ENCODE data around the gene MSMB.
"Not testable (repeated sequence)": the region's sequence is repeated elsewhere in the genome, so short reads cannot be mapped to it uniquely, and the experiment has no call there.

MSMB gene

DNA sequence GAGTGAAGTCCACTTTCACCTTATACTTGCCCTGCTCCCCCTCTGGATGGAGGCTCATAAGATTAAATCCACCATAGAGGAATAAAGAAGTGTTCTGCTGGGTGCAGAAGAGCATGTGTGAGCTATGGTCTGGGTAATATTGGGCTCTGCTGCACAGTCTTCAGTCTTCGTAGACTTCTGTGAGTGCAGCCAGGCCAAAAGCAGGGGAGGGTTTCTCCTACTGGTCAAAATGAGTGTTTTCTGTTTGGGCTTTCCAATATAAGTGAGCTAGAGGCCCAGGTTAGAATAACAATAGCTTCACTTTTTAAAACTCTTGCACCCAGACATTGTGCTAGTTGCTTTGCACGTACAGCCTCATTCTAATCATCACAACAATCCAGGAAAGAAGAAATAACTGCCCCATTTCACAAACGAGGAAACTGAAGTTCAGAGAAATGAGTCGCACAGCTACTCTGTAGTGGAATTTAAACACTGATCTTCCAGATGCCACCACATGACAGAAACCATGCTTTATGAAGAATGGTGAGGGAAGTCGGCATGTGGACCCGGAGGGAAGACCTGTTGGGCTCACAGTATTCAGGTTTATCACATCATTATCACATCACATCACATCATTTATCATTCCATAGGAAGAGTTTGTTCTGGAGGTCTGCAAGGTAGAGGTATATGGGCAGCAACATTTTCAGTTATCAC, 23.8 kb upstream of the MSMB start:
- H3K4me3 ChIP-seq (ENCODE audit: low read depth, low read length): no peak overlapping the region
- DNase-seq (ENCODE audit: low read depth, low spot score): no peak
- in situ Hi-C loops (cut with HindIII; ENCODE audit: low sequenced_read_pairs): no loop called here
- TF ChIP-seq, protein P1, sequence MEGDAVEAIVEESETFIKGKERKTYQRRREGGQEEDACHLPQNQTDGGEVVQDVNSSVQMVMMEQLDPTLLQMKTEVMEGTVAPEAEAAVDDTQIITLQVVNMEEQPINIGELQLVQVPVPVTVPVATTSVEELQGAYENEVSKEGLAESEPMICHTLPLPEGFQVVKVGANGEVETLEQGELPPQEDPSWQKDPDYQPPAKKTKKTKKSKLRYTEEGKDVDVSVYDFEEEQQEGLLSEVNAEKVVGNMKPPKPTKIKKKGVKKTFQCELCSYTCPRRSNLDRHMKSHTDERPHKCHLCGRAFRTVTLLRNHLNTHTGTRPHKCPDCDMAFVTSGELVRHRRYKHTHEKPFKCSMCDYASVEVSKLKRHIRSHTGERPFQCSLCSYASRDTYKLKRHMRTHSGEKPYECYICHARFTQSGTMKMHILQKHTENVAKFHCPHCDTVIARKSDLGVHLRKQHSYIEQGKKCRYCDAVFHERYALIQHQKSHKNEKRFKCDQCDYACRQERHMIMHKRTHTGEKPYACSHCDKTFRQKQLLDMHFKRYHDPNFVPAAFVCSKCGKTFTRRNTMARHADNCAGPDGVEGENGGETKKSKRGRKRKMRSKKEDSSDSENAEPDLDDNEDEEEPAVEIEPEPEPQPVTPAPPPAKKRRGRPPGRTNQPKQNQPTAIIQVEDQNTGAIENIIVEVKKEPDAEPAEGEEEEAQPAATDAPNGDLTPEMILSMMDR (IDR thresholded peaks at IDR 0.05; ENCODE audit: low read depth, low read length): no peak

DNA sequence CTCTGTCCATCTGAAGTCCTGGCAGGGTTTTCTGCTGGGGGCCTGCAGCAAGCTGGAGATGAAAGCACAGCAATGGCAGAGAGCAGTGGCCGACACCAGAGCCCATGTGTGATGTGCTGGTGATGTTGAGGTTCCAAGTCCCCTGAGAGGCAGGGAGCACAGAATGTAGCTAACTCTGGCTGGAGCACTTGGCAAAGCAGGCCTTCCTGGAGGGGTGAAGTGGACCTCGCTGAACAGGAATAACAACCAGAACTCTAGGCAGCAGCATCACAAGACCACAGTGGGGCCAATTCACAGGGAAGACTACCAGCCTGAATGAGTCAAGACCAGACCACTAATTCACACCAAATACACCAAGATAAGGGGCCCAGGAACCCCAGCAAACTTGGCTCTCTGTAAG, 22.8 kb upstream of the MSMB start:
- H3K4me3 ChIP-seq (ENCODE audit: low read depth, low read length): no peak overlapping the region
- in situ Hi-C loops (cut with HindIII; ENCODE audit: low sequenced_read_pairs): no loop called here
- TF ChIP-seq, protein P1 (IDR thresholded peaks at IDR 0.05; ENCODE audit: low read depth, low read length): no peak
- DNase-seq (ENCODE audit: low read depth, low spot score): no peak

DNA sequence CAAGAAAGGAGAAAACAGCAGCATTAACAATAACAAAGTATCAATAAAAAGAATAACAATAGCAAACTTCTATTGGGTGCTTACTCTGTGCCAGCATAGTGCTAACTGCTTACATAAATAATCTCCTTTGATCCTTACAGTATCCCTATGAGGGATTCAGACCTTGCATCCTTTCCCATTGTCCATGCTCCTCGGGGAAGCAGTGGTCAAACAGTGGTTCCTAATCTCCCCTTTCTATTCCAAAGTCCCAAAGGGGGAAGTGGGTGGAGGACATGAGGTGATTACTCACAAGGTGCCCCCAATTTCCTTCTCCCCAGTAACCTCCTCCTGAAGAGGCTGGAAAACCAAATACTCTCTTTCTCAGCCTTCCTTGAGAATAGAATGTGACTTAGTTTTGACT, 22.0 kb upstream of the MSMB start:
- no peak for DNase-seq (ENCODE audit: low read depth, low spot score)
- in situ Hi-C loops (cut with HindIII; ENCODE audit: low sequenced_read_pairs): no loop called here
- H3K4me3 ChIP-seq (ENCODE audit: low read depth, low read length): no peak overlapping the region
- TF ChIP-seq, protein P1 (IDR thresholded peaks at IDR 0.05; ENCODE audit: low read depth, low read length): no peak

DNA sequence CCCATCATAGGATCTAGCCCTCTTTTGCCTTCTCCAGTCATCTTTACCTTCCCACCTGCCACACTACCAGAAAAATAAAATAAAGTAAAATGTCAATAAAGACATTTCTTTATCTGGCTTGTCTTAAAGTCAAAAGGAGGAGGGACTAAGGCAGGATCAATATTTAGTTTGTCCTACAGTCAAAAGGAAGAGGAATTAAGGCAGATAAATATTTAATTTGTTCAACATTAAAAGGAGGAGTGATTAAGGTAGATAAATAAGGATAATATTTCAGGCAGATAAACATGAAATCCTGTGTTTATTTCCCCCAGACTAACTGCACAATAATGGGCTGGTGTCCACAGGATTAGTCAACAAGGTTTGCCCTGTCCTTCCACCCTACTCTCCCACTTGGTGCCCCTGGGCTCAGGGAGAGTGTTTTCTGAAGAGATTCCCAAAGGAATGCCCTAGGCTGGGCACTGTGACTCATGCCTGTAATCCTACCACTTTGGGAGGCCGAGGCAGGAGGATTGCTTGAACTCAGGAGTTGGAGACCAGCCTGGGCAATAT, 18.3 kb upstream of the MSMB start:
- in situ Hi-C loops (cut with HindIII; ENCODE audit: low sequenced_read_pairs): no loop called here
- TF ChIP-seq, protein P1 (IDR thresholded peaks at IDR 0.05; ENCODE audit: low read depth, low read length): no peak
- DNase-seq (ENCODE audit: low read depth, low spot score): no peak
- no peak overlapping the region for H3K4me3 ChIP-seq (ENCODE audit: low read depth, low read length)

DNA sequence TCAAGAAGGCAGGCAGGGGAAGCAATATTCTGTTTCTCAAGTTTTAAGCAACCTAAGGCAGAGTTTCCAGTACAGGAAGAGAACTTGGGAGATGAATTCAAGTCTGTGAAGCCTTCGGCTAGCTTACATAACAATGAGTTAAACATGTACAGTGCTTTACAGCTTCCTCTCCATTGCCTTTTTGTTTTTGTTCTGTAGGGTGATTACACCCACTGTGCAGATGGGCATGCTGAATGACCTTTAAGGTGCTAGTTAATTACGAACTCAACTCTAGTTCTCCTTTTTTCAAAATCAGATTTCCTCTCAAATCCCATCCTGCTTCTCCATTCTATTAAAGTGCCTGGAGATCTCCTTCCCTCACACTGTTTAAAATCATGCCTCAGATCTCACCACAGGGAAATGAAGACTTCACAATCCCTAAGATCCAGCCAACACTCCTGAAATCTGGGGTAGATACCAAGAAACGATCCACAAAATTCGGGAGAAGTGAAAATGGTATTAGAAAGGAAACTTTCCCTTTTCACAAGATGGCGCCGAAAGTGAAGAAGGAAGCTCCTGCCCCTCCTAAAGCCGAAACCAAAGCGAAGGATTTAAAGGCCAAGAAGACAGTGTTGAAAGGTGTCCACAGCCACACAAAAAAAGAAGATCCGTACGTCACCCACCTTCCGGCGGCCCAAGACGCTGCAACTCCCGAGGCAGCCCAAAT, 16.8 kb upstream of the MSMB start:
- in situ Hi-C loops (cut with HindIII; ENCODE audit: low sequenced_read_pairs): no loop called here
- no peak overlapping the region for H3K4me3 ChIP-seq (ENCODE audit: low read depth, low read length)
- TF ChIP-seq, protein P1 (IDR thresholded peaks at IDR 0.05; ENCODE audit: low read depth, low read length): no peak
- no peak for DNase-seq (ENCODE audit: low read depth, low spot score)

DNA sequence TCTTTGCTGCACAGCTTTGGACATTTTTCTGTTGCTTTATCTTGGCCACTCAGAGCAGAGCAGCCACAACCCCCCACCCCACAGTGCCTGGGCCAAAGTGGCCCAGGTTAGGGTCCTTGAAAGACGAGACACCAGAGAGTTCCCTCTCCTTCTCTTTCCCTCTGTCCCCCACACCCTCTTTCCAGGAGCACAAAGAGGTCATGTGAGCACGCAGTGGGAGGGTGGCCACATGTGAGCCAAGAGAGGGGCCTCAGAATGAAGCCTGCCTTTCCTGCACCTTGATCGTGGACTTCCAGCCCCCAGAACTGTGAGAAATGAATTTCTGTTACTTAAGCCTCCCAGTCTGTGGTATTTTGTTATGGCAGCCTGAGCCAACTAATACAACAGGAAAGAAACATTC, 14.6 kb upstream of the MSMB start:
- in situ Hi-C loops (cut with HindIII; ENCODE audit: low sequenced_read_pairs): no loop called here
- TF ChIP-seq, protein P1 (IDR thresholded peaks at IDR 0.05; ENCODE audit: low read depth, low read length): no peak
- DNase-seq (ENCODE audit: low read depth, low spot score): no peak
- H3K4me3 ChIP-seq (ENCODE audit: low read depth, low read length): no peak overlapping the region

DNA sequence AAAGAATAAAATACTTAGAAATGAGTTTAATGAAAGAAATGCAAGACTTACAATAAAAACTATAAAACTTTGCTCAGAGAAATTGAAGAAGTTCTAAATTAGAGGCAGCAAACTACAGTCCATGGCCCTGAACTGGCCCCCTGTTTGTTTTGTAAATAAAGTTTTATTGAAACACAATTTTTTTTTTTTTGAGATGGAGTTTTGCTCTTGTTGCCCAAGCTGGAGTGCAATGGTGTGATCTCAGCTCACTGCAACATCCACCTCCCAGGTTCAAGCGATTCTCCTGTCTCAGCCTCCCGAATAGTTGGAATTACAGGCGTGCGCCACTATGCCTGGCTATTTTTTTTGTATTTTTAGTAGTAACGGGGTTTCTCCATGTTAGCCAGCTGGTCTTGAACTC, 11.9 kb upstream of the MSMB start:
- in situ Hi-C loops (cut with HindIII; ENCODE audit: low sequenced_read_pairs); H3K4me3 ChIP-seq (ENCODE audit: low read depth, low read length); DNase-seq (ENCODE audit: low read depth, low spot score): not testable (repeated sequence)
